T-helper 1 cell treated with Interleukin-12 subunit alpha and Interleukin-12 subunit beta and Interleukin-4 antibody, amounts not matched to agents 30 μg/mL and 1 μg/mL, for 36 hours (primary cell): ENCODE measurements around the gene MMP14.

Experiments used
- H3K27ac Mint-ChIP-seq: one replicate; pipeline ENCODE4 v1.8.0; 2021; ENCODE audit warnings: mild to moderate bottlenecking, mixed read lengths
- H3K27me3 Mint-ChIP-seq: one replicate; pipeline ENCODE4 v1.8.0; 2021; ENCODE audit warnings: low read depth, mixed read lengths
- H3K36me3 Mint-ChIP-seq: one replicate; pipeline ENCODE4 v1.8.0; 2021; ENCODE audit warnings: low read depth, mixed read lengths
- H3K4me1 Mint-ChIP-seq: one replicate; pipeline ENCODE4 v1.8.0; 2021; ENCODE audit warnings: low read depth, mixed read lengths
- H3K4me3 Mint-ChIP-seq: one replicate; pipeline ENCODE4 v1.8.0; 2021; ENCODE audit warnings: mild to moderate bottlenecking, moderate library complexity, mixed read lengths
- H3K9me3 Mint-ChIP-seq: one replicate; pipeline ENCODE4 v1.8.0; 2021; ENCODE audit warnings: mixed read lengths

Gene MMP14

DNA sequence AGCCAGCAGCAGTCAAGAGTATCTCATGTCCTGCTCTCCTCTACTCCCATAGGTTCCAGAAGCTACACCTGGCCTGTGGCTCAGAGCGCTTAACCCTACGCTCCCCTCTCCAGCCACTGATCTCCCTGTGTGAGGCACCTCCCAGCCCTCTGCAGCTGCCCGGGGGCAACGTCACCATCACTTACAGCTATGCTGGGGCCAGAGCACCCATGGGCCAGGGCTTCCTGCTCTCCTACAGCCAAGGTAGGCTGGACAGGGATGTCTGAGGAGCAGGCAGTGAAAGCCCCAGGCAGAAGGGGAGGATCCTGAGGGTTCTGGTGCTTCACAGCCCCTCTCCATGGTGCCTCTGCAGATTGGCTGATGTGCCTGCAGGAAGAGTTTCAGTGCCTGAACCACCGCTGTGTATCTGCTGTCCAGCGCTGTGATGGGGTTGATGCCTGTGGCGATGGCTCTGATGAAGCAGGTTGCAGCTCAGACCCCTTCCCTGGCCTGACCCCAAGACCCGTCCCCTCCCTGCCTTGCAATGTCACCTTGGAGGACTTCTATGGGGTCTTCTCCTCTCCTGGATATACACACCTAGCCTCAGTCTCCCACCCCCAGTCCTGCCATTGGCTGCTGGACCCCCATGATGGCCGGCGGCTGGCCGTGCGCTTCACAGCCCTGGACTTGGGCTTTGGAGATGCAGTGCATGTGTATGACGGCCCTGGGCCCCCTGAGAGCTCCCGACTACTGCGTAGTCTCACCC lies 38.8 kb downstream of the MMP14 start:
- Mint-ChIP-seq H3K27ac (no peak overlapping the region), H3K9me3 (no peaks in the 10 kb centered on the region), H3K27me3 (no peaks in the 10 kb centered on the region), H3K36me3 (peaks cover 49% of the 10 kb centered on the region), H3K4me1 (peaks cover 29% of the 10 kb centered on the region), H3K4me3 (no peak overlapping the region)

DNA sequence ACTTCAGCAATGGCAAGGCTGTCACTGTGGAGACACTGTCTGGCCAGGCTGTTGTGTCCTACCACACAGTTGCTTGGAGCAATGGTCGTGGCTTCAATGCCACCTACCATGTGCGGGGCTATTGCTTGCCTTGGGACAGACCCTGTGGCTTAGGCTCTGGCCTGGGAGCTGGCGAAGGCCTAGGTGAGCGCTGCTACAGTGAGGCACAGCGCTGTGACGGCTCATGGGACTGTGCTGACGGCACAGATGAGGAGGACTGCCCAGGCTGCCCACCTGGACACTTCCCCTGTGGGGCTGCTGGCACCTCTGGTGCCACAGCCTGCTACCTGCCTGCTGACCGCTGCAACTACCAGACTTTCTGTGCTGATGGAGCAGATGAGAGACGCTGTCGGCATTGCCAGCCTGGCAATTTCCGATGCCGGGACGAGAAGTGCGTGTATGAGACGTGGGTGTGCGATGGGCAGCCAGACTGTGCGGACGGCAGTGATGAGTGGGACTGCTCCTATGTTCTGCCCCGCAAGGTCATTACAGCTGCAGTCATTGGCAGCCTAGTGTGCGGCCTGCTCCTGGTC lies 39.4 kb downstream of the MMP14 start:
- peaks cover 47% of the 10 kb centered on the region for H3K36me3 Mint-ChIP-seq
- H3K9me3 Mint-ChIP-seq = no peaks in the 10 kb centered on the region
- H3K4me3 Mint-ChIP-seq = no peak overlapping the region
- H3K27ac Mint-ChIP-seq = no peak overlapping the region
- no peaks in the 10 kb centered on the region for H3K27me3 Mint-ChIP-seq
- H3K4me1 Mint-ChIP-seq = peaks cover 23% of the 10 kb centered on the region

DNA sequence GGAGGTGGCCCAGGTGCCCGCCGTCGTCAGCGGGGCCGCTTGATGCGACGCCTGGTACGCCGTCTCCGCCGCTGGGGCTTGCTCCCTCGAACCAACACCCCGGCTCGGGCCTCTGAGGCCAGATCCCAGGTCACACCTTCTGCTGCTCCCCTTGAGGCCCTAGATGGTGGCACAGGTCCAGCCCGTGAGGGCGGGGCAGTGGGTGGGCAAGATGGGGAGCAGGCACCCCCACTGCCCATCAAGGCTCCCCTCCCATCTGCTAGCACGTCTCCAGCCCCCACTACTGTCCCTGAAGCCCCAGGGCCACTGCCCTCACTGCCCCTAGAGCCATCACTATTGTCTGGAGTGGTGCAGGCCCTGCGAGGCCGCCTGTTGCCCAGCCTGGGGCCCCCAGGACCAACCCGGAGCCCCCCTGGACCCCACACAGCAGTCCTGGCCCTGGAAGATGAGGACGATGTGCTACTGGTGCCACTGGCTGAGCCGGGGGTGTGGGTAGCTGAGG lies 40.7 kb downstream of the MMP14 start:
- H3K4me3 Mint-ChIP-seq = no peak overlapping the region
- peaks cover 3% of the 10 kb centered on the region for H3K27me3 Mint-ChIP-seq
- no peak overlapping the region for H3K27ac Mint-ChIP-seq
- no peaks in the 10 kb centered on the region for H3K9me3 Mint-ChIP-seq
- peaks cover 46% of the 10 kb centered on the region for H3K36me3 Mint-ChIP-seq
- H3K4me1 Mint-ChIP-seq = peaks cover 22% of the 10 kb centered on the region

DNA sequence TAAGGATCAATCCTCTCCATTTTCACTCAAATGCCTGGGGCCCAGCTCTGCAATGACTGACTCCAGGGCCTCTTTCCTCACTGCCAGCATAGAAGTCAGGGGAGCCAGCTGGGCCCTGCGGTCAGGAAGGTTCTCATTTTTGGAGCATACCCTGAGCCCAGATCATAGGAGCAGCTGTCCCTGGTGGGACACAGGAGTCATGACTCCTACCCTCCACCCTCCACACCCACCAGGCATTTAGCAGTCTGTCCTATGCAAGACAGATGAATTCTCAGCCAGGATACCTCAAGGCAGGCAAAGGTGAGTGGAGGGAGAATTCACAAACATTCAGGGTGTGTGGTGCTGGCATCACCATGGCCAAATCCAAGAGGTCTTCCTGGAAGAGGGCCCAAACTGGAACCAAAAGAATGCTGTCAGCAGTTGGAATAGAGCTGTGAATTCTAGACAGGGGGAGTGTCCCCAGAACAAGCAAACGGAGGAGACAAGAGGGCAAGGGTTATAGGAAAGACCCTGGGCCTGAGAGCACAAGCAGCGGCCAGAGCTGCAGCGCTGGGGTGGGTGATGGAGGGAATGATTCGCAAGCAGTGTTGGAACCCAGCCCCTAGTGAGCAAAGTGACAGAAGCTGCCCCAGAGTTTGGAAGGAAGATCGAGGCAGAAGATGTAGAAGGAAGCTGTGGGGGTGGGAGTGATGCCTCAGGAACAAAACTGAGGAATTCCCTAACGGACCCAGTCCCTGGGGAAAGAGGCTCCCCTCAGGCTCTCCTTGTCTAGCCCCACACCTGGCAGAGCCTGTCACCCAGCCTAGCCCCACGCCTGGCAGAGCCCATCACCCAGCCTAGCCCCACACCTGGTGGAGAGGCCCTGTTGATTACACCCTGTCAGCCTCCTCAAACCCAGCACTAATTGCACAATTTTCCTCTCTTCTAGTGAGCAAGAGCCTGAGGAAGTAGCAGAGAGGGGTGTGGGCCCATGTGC lies 42.2 kb downstream of the MMP14 start:
- peaks cover 15% of the 10 kb centered on the region for H3K4me1 Mint-ChIP-seq

DNA sequence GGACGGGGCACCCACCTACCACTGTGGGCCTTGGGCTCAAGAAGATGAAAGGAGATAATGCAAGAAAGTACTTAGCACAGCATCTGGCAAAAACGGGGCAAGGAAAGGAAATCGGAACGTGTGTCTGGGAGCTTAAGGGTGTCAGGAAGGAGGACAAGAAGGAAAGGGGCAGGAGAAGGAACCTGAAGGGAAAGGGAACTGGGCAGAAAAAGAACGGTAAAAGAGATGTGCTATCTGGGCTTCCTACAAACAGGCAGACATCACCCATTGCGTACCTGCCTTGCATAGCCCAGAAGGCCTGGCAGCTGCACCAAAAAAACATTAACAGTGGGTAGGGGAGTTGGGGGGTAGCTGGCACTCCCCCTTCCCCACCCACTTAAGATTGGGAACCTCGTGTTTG lies 45.7 kb downstream of the MMP14 start:
- Mint-ChIP-seq H3K36me3 (peaks cover 22% of the 10 kb centered on the region), H3K4me3 (no peak overlapping the region), H3K27ac (no peak overlapping the region), H3K9me3 (no peaks in the 10 kb centered on the region), H3K27me3 (peaks cover 16% of the 10 kb centered on the region), H3K4me1 (peaks cover 22% of the 10 kb centered on the region)

More for the DNA sequence above, 42.2 kb downstream of the MMP14 start:
- no peaks in the 10 kb centered on the region for H3K9me3 Mint-ChIP-seq
- H3K27ac Mint-ChIP-seq = no peak overlapping the region
- no peak overlapping the region for H3K4me3 Mint-ChIP-seq
- H3K36me3 Mint-ChIP-seq = peaks cover 41% of the 10 kb centered on the region
- peaks cover 3% of the 10 kb centered on the region for H3K27me3 Mint-ChIP-seq

DNA sequence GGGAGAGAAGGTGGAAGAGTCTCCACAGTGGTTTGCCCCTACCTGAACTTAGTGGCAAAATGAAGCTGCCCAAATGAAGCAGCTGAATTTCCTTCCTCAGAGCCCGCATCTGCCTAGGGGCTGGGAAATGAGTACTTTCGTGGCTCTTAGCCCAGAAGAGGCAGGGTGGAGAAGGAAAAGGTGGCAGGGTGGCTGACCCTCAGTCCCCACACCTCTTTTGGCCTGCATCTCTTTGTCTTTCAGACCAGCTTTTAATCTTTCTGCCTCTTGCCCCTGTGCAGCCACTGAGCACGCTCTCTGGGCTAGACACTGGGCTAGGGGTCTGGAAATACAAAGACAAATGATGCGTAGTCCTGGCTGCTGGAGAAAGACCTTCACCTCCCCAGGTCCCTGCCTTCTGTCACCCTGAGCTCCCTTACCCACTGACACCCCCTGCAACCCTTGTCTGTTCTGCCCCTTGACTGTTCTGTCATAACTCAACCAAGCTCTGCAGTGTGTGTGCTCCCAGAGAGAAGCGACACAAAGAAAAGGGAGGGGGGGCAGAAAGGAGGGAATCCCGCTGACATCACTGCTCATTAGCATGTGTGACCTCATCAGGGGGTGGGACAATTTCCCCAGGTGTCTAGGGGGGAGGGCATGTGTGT lies 46.3 kb downstream of the MMP14 start:
- H3K27me3 Mint-ChIP-seq = peaks cover 16% of the 10 kb centered on the region
- H3K36me3 Mint-ChIP-seq = peaks cover 20% of the 10 kb centered on the region
- peaks cover 28% of the 10 kb centered on the region for H3K4me1 Mint-ChIP-seq
- no peaks in the 10 kb centered on the region for H3K9me3 Mint-ChIP-seq
- no peak overlapping the region for H3K27ac Mint-ChIP-seq
- no peak overlapping the region for H3K4me3 Mint-ChIP-seq

DNA sequence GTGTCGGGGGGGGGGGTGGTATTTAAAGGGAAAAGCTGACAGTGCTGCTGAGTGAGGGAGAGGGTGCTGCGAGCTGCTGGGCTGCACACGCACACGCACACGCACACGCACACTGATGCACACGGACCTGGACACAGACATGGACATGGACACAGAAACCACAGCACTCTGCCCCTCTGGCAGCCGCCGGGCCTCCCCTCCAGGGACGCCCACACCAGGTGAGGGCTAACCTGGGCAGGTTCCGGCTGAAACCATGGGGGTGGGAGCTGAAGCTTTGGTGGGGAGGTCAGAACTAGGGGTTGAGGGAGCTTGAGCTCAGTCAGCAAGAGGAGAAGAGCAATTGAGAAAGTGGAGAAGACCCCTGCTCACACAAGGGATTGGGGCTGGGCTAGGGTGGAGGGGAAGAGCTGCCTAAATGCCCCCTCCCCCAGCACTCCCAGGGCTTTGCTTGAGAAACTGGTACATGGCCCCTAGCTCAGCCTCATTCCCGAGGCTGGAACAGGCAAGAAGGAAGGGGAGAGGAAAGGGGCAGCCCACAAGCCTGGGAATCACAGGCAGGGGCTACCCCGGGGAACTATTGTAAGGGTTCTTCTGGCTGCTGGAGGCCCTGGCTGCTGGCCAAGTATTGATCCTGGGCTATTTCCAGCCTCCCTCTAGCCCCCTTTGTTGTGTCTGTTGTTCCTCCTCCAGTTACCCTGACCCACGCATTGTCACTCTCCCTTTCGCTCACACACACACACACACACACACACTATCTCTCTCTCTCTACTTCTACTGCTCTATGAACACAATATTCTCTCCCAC lies 47.0 kb downstream of the MMP14 start, which contains the start of gene REM2:
TSS of gene REM2 (plus strand) at position 50 of the 804 bp plus-strand sequence. CDS start at position 116, 66 bp downstream.
- peaks cover 34% of the 10 kb centered on the region for H3K4me1 Mint-ChIP-seq
- peak within 1 kb of the TSS; percentile 18 for H3K27ac Mint-ChIP-seq
- H3K9me3 Mint-ChIP-seq = no peaks in the 10 kb centered on the region
- peaks cover 16% of the 10 kb centered on the region for H3K27me3 Mint-ChIP-seq
- peaks cover 13% of the 10 kb centered on the region for H3K36me3 Mint-ChIP-seq
- H3K4me3 Mint-ChIP-seq = no peak within 1 kb of the TSS

DNA sequence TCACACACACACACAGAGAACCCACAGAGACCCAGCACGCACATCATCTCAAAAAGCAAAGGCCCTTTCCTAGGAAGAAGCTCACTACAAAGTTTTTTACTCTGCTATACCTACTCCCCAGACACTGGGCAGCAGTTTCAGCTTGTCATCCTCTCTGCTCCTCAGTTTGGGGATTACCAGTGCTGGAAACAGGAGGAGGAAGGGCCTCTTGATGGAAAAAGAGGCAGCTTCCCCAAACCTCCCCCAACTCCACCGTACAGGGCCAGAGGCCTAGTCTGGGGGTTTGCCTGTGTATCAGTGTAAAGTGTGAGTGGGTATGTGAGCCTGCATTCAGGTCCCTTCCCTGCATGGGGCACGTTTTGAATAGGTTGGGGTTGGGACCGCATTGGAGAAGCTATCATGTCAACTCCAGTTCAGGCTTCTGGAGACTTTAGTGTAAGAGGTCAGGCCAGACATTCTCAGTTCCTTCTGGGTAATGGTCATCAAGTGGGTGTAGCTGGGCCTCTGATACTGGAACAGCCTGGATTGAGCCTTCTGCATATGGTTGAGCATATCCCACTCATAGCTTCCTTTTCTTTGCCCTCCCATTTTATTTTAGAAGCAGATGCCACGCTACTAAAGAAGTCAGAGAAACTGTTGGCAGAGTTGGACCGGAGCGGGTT lies 47.8 kb downstream of the MMP14 start:
- Mint-ChIP-seq H3K4me1 (peaks cover 34% of the 10 kb centered on the region), H3K27ac (peak overlapping the region; percentile 18), H3K4me3 (no peak overlapping the region), H3K9me3 (no peaks in the 10 kb centered on the region), H3K27me3 (peaks cover 16% of the 10 kb centered on the region), H3K36me3 (peaks cover 6% of the 10 kb centered on the region)

DNA sequence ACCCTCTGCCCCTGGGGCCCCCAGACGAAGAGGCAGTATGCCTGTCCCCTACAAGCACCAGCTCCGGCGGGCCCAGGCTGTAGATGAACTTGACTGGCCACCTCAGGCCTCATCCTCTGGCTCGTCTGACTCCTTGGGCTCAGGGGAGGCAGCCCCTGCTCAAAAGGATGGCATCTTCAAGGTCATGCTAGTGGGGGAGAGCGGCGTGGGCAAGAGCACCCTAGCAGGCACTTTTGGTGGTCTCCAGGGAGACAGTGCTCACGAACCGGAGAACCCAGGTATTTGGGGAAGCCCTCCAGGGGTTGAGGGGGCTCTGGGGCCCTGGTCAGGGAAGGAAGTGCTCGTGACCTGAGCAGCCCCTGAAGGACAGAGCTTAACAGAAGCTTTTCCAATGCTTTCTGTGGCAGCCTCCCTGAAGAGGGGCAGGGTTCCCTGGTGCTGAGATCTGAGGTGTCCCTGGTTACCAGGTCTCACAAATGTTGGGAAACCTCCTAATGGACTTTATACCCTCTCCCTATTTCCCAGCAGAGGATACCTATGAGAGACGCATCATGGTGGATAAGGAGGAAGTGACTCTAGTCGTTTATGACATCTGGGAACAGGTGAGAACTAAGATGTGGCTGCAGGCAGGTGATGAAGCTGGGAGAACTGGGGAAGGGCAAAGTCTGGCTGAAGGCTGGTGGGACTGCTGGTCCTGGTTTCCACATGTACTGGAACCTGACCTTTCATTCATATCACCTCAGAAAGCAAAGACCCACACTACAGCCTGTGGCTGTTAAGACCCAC lies 48.5 kb downstream of the MMP14 start:
- Mint-ChIP-seq H3K27me3 (peaks cover 16% of the 10 kb centered on the region), H3K9me3 (no peaks in the 10 kb centered on the region), H3K4me1 (peaks cover 37% of the 10 kb centered on the region), H3K36me3 (peaks cover 3% of the 10 kb centered on the region), H3K27ac (no peak overlapping the region), H3K4me3 (no peak overlapping the region)

DNA sequence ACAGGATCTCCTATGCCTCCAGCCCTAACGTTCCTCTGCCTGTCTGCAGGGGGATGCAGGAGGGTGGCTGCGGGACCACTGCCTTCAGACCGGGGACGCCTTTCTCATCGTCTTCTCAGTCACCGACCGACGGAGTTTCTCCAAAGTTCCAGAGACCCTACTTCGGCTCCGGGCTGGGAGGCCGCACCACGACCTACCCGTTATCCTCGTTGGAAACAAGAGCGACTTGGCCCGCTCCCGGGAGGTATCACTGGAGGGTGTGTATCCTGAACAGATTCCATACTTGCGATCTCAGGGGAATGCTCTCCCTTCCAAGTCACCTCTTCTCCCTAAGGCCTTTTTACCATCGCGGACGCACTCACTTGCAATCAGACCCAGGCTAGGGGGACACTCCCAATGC lies 49.6 kb downstream of the MMP14 start:
- Mint-ChIP-seq H3K27me3 (peaks cover 16% of the 10 kb centered on the region), H3K4me1 (peaks cover 41% of the 10 kb centered on the region), H3K27ac (peak overlapping the region; percentile 23), H3K4me3 (peak overlapping the region; percentile 49), H3K36me3 (peaks cover 6% of the 10 kb centered on the region), H3K9me3 (no peaks in the 10 kb centered on the region)

DNA sequence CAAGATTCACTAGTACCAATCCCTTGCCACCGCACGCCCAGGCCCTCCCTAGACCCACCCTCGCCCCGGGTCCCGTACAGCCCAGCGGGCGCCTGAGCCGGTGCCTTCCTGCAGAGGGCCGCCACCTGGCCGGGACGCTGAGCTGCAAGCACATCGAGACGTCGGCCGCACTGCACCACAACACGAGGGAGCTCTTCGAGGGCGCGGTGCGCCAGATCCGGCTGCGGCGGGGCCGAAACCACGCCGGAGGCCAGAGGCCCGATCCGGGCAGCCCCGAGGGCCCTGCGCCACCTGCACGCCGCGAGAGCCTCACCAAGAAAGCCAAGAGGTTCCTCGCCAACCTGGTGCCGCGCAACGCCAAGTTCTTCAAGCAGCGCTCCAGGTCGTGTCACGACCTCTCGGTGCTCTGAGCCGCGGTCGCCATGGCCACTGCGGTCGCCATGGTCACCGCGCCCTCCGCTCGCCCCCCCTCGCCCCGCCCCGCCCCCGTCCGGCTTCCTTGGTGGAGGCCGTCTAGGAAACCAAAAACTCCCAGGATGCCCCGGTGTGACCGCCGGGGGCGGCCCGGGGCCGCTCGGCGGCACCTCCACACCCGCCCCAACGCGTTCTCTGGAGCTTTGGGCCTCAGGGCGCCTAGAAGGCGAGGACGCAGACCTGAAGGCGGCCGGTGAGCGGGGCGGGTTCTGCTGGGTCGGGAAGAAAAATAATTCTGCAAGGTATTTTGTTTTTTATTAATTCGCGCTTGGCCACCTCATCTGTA lies 50.3 kb downstream of the MMP14 start:
- peaks cover 6% of the 10 kb centered on the region for H3K36me3 Mint-ChIP-seq
- H3K27me3 Mint-ChIP-seq = peaks cover 16% of the 10 kb centered on the region
- H3K4me3 Mint-ChIP-seq = peak overlapping the region; percentile 95
- no peaks in the 10 kb centered on the region for H3K9me3 Mint-ChIP-seq
- peak overlapping the region; percentile 92 for H3K27ac Mint-ChIP-seq
- H3K4me1 Mint-ChIP-seq = peaks cover 41% of the 10 kb centered on the region
